ENCODE measurements around the gene IGFN1. TPM values are rescaled to one million over a fixed set of nuclear protein-coding genes. Genes with fewer than 3 reads are reported as not detected.

IGFN1 gene
- total RNA-seq, 4 donors from 2014 or later: not detected

- Histone ChIP-seq H3K27me3 (peaks cover 40% of the 10 kb centered on the region), H3K4me1 (no peaks in the 10 kb centered on the region), H3K4me3 (no peak overlapping the region), H3K9me3 (no peaks in the 10 kb centered on the region), H3K36me3 (no peaks in the 10 kb centered on the region), H3K27ac (no peak overlapping the region)
- no peak for ATAC-seq
- TF ChIP-seq CTCF (IDR thresholded peaks at IDR 0.05) (no peak), EP300 (IDR thresholded peaks at IDR 0.05) (no peak), POLR2AphosphoS5 (IDR thresholded peaks at IDR 0.05) (no peak), POLR2A (IDR thresholded peaks at IDR 0.05) (no peak)
- WGBS, 2 donors (ENCODE audit: low coverage in 1 of 2): 0 to 14% methylated on average over 1 to 5 of the region's 12 CpGs
Observed at GRCh38 chr1:201268604-201269151, 78.1 kb downstream of the IGFN1 start.

GRCh38 chr1:201269281-201269680 is 78.7 kb downstream of the IGFN1 start:
- TF ChIP-seq EP300 (IDR thresholded peaks at IDR 0.05) (no peak), POLR2AphosphoS5 (IDR thresholded peaks at IDR 0.05) (no peak), POLR2A (IDR thresholded peaks at IDR 0.05) (no peak)
- ATAC-seq: no peak
- 89 to 100% methylated on average over 1 to 6 of the region's 7 CpGs for WGBS, 2 donors (ENCODE audit: low coverage in 1 of 2)

GRCh38 chr1:201269900-201270410 is 79.3 kb downstream of the IGFN1 start:
- TF ChIP-seq POLR2A (IDR thresholded peaks at IDR 0.05) (no peak), EP300 (IDR thresholded peaks at IDR 0.05) (no peak), POLR2AphosphoS5 (IDR thresholded peaks at IDR 0.05) (no peak), CTCF (IDR thresholded peaks at IDR 0.05) (no peak)
- Histone ChIP-seq H3K27ac (no peak overlapping the region), H3K36me3 (no peaks in the 10 kb centered on the region), H3K4me1 (no peaks in the 10 kb centered on the region), H3K9me3 (no peaks in the 10 kb centered on the region), H3K4me3 (no peak overlapping the region), H3K27me3 (peaks cover 40% of the 10 kb centered on the region)
- no peak for ATAC-seq
- WGBS, 2 donors (ENCODE audit: low coverage in 1 of 2): 72 to 90% methylated on average over 3 to 4 of the region's 6 CpGs

More at GRCh38 chr1:201269281-201269680, 78.7 kb downstream of the IGFN1 start:
- Histone ChIP-seq H3K27ac (no peak overlapping the region), H3K27me3 (peaks cover 40% of the 10 kb centered on the region), H3K4me1 (no peaks in the 10 kb centered on the region), H3K4me3 (no peak overlapping the region), H3K9me3 (no peaks in the 10 kb centered on the region), H3K36me3 (no peaks in the 10 kb centered on the region)

- 90 to 93% methylated on average over 4 of the region's 6 CpGs for WGBS, 2 donors (ENCODE audit: low coverage in 1 of 2)
- Histone ChIP-seq H3K27me3 (peaks cover 40% of the 10 kb centered on the region), H3K9me3 (no peaks in the 10 kb centered on the region), H3K36me3 (no peaks in the 10 kb centered on the region), H3K4me1 (no peaks in the 10 kb centered on the region), H3K27ac (no peak overlapping the region), H3K4me3 (no peak overlapping the region)
- no peak for ATAC-seq
- TF ChIP-seq POLR2AphosphoS5 (IDR thresholded peaks at IDR 0.05): no peak
- no peak for TF ChIP-seq CTCF (IDR thresholded peaks at IDR 0.05)
- TF ChIP-seq EP300 (IDR thresholded peaks at IDR 0.05): no peak
- TF ChIP-seq POLR2A (IDR thresholded peaks at IDR 0.05): no peak
Observed at GRCh38 chr1:201270616-201271390, 80.2 kb downstream of the IGFN1 start.

- WGBS, 2 donors (ENCODE audit: low coverage in 1 of 2): 70% methylated on average over 2 of the region's 10 CpGs; no CpG with 5 or more reads in 1 of the 2 donors
- H3K27ac ChIP-seq: no peak overlapping the region
- no peaks in the 10 kb centered on the region for H3K36me3 ChIP-seq
- ATAC-seq: no peak
- no peak for TF ChIP-seq CTCF (IDR thresholded peaks at IDR 0.05)
- TF ChIP-seq POLR2A (IDR thresholded peaks at IDR 0.05): no peak
- no peak for TF ChIP-seq POLR2AphosphoS5 (IDR thresholded peaks at IDR 0.05)
- TF ChIP-seq EP300 (IDR thresholded peaks at IDR 0.05): no peak
- no peaks in the 10 kb centered on the region for H3K9me3 ChIP-seq
- H3K4me3 ChIP-seq: no peak overlapping the region
- peaks cover 47% of the 10 kb centered on the region for H3K27me3 ChIP-seq
- no peaks in the 10 kb centered on the region for H3K4me1 ChIP-seq
Observed at GRCh38 chr1:201272799-201273198, 82.2 kb downstream of the IGFN1 start.
